ENCODE results near the gene SMAD3. TPM values are rescaled to one million over a fixed set of nuclear protein-coding genes. Genes with fewer than 3 reads are reported as not detected.

SMAD3 gene
- total and polyA plus RNA-seq, 10 of the 15 experiments (the other 5 are each of a cell fraction or from before 2014, with no cell fraction given) = 5.6 to 43.2 (median 16.0) TPM

- TF ChIP-seq, protein P1, sequence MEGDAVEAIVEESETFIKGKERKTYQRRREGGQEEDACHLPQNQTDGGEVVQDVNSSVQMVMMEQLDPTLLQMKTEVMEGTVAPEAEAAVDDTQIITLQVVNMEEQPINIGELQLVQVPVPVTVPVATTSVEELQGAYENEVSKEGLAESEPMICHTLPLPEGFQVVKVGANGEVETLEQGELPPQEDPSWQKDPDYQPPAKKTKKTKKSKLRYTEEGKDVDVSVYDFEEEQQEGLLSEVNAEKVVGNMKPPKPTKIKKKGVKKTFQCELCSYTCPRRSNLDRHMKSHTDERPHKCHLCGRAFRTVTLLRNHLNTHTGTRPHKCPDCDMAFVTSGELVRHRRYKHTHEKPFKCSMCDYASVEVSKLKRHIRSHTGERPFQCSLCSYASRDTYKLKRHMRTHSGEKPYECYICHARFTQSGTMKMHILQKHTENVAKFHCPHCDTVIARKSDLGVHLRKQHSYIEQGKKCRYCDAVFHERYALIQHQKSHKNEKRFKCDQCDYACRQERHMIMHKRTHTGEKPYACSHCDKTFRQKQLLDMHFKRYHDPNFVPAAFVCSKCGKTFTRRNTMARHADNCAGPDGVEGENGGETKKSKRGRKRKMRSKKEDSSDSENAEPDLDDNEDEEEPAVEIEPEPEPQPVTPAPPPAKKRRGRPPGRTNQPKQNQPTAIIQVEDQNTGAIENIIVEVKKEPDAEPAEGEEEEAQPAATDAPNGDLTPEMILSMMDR (IDR thresholded peaks at IDR 0.05 in 2 of 3, conservative IDR thresholded peaks at IDR 0.05 in 1 of 3; ENCODE audit: control insufficient read depth in 2 of 3, extremely low read depth in 1 of 3, insufficient read depth in 1 of 3, low read depth in 3 of 3, low read length in 3 of 3) = no peak
Measured at GRCh38 chr15:67154249-67154648, 88.8 kb downstream of the SMAD3 start (continued).

- ChIA-PET SMC1A (ENCODE audit: uncharacterized antibody, unreplicated experiment) (interaction anchor here (0.8 kb wide), 1 partner anchor 8 kb away, joined by 3 read pairs; no protein-coding TSS in a partner anchor), RAD21 (ENCODE audit: unreplicated experiment) (no interaction called here), POLR2A (interaction anchor here (0.7 kb wide), 1 partner anchor 17 kb away, joined by 3 read pairs; no protein-coding TSS in a partner anchor), CTCF (no interaction called here)
- Histone ChIP-seq H3K27me3 (replicated peaks in 1 of 2; ENCODE audit: control insufficient read depth in 2 of 2, insufficient read depth in 2 of 2, low read length in 1 of 2) (no peaks in the 10 kb centered on the region), H3K4me2 (ENCODE audit: control insufficient read depth, insufficient read depth) (no peak overlapping the region), H3K9me3 (replicated peaks; ENCODE audit: control insufficient read depth, insufficient read depth, low read length) (no peaks in the 10 kb centered on the region; the same call in 1 of the 3 replicates), H2AFZ (ENCODE audit: control insufficient read depth, low read depth, low read length) (no peak overlapping the region), H3K4me3 (no peak overlapping the region), H3K9ac (ENCODE audit: control insufficient read depth, insufficient read depth, low read length) (no peak overlapping the region), H3K79me2 (ENCODE audit: control insufficient read depth, insufficient read depth, low read length) (peaks cover 19% of the 10 kb centered on the region), H3K27ac (ENCODE audit: control insufficient read depth, insufficient read depth) (no peak overlapping the region), H3K36me3 (ENCODE audit: control insufficient read depth in 2 of 2, insufficient read depth in 2 of 2, low read length in 1 of 2) (peaks cover 2 to 3% of the 10 kb centered on the region in 2 experiments), H4K20me1 (ENCODE audit: control insufficient read depth, insufficient read depth) (peaks cover 2% of the 10 kb centered on the region; the same call in 1 of the 2 replicates), H3K4me1 (ENCODE audit: control insufficient read depth, insufficient read depth, low read length) (peaks cover 3% of the 10 kb centered on the region; the same call in 1 of the 2 replicates)
- 95% methylated on average over 1 of the region's 2 CpGs for WGBS (ENCODE audit: insufficient coverage, insufficient replicate concordance, low lambda C conversion rate, missing lambda C conversion rate)
- ATAC-seq = no peak
- no peak for DNase-seq (ENCODE audit: low read depth, low spot score)
- in situ Hi-C loops (cut with MboI) = no loop called here
- no peak for FAIRE-seq
- no TSS peak for BruUV-seq (replicated peaks)
- intact Hi-C loops (cut with micrococcal nuclease; ENCODE audit: unreplicated experiment) = no loop called here
- TF ChIP-seq SPI1 (IDR thresholded peaks at IDR 0.05; ENCODE audit: borderline replicate concordance, insufficient read depth, low read depth, low read length) (no peak), ZZZ3 (IDR thresholded peaks at IDR 0.05; ENCODE audit: control insufficient read depth, insufficient read length, low read depth) (no peak), MYC (IDR thresholded peaks at IDR 0.05; ENCODE audit: insufficient read depth, insufficient read length, insufficient replicate concordance, low read length, severe bottlenecking) (no peak), HCFC1 (IDR thresholded peaks at IDR 0.05; ENCODE audit: low read length) (no peak), POLR2AphosphoS5 (IDR thresholded peaks at IDR 0.05; ENCODE audit: low read length) (no peak), BRCA1 (IDR thresholded peaks at IDR 0.05; ENCODE audit: low read depth, low read length) (no peak), HDAC2 (IDR thresholded peaks at IDR 0.05) (no peak), EED (IDR thresholded peaks at IDR 0.05; ENCODE audit: low read depth) (no peak), POU2F2 (IDR thresholded peaks at IDR 0.05; ENCODE audit: borderline replicate concordance, low read depth, low read length) (no peak), YY1 (IDR thresholded peaks at IDR 0.05; ENCODE audit: low read depth, low read length) (no peak)
- TF ChIP-seq, protein P2, sequence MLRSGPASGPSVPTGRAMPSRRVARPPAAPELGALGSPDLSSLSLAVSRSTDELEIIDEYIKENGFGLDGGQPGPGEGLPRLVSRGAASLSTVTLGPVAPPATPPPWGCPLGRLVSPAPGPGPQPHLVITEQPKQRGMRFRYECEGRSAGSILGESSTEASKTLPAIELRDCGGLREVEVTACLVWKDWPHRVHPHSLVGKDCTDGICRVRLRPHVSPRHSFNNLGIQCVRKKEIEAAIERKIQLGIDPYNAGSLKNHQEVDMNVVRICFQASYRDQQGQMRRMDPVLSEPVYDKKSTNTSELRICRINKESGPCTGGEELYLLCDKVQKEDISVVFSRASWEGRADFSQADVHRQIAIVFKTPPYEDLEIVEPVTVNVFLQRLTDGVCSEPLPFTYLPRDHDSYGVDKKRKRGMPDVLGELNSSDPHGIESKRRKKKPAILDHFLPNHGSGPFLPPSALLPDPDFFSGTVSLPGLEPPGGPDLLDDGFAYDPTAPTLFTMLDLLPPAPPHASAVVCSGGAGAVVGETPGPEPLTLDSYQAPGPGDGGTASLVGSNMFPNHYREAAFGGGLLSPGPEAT (IDR thresholded peaks at IDR 0.05; ENCODE audit: low read depth) = no peak
- TF ChIP-seq, protein P3, sequence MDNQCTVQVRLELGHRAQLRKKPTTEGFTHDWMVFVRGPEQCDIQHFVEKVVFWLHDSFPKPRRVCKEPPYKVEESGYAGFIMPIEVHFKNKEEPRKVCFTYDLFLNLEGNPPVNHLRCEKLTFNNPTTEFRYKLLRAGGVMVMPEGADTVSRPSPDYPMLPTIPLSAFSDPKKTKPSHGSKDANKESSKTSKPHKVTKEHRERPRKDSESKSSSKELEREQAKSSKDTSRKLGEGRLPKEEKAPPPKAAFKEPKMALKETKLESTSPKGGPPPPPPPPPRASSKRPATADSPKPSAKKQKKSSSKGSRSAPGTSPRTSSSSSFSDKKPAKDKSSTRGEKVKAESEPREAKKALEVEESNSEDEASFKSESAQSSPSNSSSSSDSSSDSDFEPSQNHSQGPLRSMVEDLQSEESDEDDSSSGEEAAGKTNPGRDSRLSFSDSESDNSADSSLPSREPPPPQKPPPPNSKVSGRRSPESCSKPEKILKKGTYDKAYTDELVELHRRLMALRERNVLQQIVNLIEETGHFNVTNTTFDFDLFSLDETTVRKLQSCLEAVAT (IDR thresholded peaks at IDR 0.05) = no peak
- TF ChIP-seq, protein P4, sequence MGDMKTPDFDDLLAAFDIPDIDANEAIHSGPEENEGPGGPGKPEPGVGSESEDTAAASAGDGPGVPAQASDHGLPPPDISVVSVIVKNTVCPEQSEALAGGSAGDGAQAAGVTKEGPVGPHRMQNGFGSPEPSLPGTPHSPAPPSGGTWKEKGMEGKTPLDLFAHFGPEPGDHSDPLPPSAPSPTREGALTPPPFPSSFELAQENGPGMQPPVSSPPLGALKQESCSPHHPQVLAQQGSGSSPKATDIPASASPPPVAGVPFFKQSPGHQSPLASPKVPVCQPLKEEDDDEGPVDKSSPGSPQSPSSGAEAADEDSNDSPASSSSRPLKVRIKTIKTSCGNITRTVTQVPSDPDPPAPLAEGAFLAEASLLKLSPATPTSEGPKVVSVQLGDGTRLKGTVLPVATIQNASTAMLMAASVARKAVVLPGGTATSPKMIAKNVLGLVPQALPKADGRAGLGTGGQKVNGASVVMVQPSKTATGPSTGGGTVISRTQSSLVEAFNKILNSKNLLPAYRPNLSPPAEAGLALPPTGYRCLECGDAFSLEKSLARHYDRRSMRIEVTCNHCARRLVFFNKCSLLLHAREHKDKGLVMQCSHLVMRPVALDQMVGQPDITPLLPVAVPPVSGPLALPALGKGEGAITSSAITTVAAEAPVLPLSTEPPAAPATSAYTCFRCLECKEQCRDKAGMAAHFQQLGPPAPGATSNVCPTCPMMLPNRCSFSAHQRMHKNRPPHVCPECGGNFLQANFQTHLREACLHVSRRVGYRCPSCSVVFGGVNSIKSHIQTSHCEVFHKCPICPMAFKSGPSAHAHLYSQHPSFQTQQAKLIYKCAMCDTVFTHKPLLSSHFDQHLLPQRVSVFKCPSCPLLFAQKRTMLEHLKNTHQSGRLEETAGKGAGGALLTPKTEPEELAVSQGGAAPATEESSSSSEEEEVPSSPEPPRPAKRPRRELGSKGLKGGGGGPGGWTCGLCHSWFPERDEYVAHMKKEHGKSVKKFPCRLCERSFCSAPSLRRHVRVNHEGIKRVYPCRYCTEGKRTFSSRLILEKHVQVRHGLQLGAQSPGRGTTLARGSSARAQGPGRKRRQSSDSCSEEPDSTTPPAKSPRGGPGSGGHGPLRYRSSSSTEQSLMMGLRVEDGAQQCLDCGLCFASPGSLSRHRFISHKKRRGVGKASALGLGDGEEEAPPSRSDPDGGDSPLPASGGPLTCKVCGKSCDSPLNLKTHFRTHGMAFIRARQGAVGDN (IDR thresholded peaks at IDR 0.05) = no peak
Measured at GRCh38 chr15:67156426-67156825, 91.0 kb downstream of the SMAD3 start.
